Activated T-helper 17 cell treated with anti-CD3 and anti-CD28 coated beads, Interleukin-2, amount 50 U/mL, for 72 hours (primary cell): ENCODE measurements around the gene ACP4. TPM values are rescaled to one million over a fixed set of nuclear protein-coding genes. Genes with fewer than 3 reads are reported as not detected.
A peak's percentile ranks its signal among the peaks of the same experiment; 100 is the strongest.
"Not testable (repeated sequence)": the region's sequence is repeated elsewhere in the genome, so short reads cannot be mapped to it uniquely, and the experiment has no call there.

Source experiments
- ATAC-seq: fragments of 150-1000 bp; cut with Tn5 transposase; replicated peaks from 2 replicates; pipeline ENCODE4 v1.10.0; 2021; ENCODE audit warnings: mild to moderate bottlenecking, moderate library complexity
- H3K27ac Mint-ChIP-seq: one replicate; pipeline ENCODE4 v1.8.0; 2022; ENCODE audit warnings: mixed read lengths
- H3K27me3 Mint-ChIP-seq: one replicate; pipeline ENCODE4 v1.8.0; 2022; ENCODE audit warnings: mixed read lengths
- H3K36me3 Mint-ChIP-seq: one replicate; pipeline ENCODE4 v1.8.0; 2022; ENCODE audit warnings: low read depth, mild to moderate bottlenecking, mixed read lengths
- H3K4me1 Mint-ChIP-seq: one replicate; pipeline ENCODE4 v1.8.0; 2022; ENCODE audit warnings: mixed read lengths
- H3K4me3 Mint-ChIP-seq: one replicate; pipeline ENCODE4 v1.8.0; 2022; ENCODE audit warnings: mild to moderate bottlenecking, mixed read lengths
- H3K9me3 Mint-ChIP-seq: one replicate; pipeline ENCODE4 v1.8.0; 2022; ENCODE audit warnings: mixed read lengths
- total RNA-seq, 2 donors: library from RNA; stranded (reverse); gene quantifications; one replicate each; pipeline ENCODE4 v1.2.3, GENCODE V29; 2022

Gene ACP4
- total RNA-seq, 2 donors from 2014 or later = not detected

GRCh38 chr19:50798659-50799546 lies 8.7 kb downstream of the ACP4 start:
- H3K4me1 Mint-ChIP-seq = no peaks in the 10 kb centered on the region
- no peak overlapping the region for H3K27ac Mint-ChIP-seq
- no peak overlapping the region for H3K4me3 Mint-ChIP-seq
- H3K27me3 Mint-ChIP-seq = no peaks in the 10 kb centered on the region
- no peaks in the 10 kb centered on the region for H3K9me3 Mint-ChIP-seq
- peaks cover 68% of the 10 kb centered on the region for H3K36me3 Mint-ChIP-seq
- no peak for ATAC-seq

- Mint-ChIP-seq H3K4me1 (no peaks in the 10 kb centered on the region), H3K4me3 (no peak overlapping the region), H3K27me3 (no peaks in the 10 kb centered on the region), H3K9me3 (no peaks in the 10 kb centered on the region), H3K27ac (no peak overlapping the region), H3K36me3 (peaks cover 74% of the 10 kb centered on the region)
- ATAC-seq = no peak
Measured at GRCh38 chr19:50799547-50799851, 9.3 kb downstream of the ACP4 start.

DNA sequence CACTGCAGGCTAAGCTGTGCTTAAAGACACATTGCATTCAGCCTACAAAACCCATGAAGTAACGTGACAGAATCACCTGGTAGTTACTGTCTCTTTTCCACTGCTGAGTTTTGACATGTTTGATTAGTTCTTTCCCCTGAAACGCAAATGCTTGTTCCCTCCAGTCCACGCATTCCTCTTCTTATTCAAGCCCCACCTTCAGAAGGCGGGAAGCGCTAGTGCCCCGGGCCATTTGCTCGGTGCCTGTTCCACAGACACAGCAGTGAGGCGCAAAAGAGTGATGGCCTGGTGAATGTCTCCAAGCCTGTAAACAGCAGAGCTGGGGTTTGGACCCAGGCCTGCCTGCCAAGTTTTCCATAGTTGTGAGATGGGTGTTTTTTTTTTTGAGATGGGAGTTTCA lies 10.9 kb downstream of the ACP4 start:
- no peak for ATAC-seq
- peaks cover 79% of the 10 kb centered on the region for H3K36me3 Mint-ChIP-seq
- H3K27ac Mint-ChIP-seq = no peak overlapping the region
- no peaks in the 10 kb centered on the region for H3K9me3 Mint-ChIP-seq
- peaks cover 4% of the 10 kb centered on the region for H3K4me1 Mint-ChIP-seq
- no peak overlapping the region for H3K4me3 Mint-ChIP-seq
- H3K27me3 Mint-ChIP-seq = no peaks in the 10 kb centered on the region

- H3K4me1 Mint-ChIP-seq = peaks cover 7% of the 10 kb centered on the region
- no peaks in the 10 kb centered on the region for H3K9me3 Mint-ChIP-seq
Measured at GRCh38 chr19:50803633-50804419, 13.6 kb downstream of the ACP4 start.

DNA sequence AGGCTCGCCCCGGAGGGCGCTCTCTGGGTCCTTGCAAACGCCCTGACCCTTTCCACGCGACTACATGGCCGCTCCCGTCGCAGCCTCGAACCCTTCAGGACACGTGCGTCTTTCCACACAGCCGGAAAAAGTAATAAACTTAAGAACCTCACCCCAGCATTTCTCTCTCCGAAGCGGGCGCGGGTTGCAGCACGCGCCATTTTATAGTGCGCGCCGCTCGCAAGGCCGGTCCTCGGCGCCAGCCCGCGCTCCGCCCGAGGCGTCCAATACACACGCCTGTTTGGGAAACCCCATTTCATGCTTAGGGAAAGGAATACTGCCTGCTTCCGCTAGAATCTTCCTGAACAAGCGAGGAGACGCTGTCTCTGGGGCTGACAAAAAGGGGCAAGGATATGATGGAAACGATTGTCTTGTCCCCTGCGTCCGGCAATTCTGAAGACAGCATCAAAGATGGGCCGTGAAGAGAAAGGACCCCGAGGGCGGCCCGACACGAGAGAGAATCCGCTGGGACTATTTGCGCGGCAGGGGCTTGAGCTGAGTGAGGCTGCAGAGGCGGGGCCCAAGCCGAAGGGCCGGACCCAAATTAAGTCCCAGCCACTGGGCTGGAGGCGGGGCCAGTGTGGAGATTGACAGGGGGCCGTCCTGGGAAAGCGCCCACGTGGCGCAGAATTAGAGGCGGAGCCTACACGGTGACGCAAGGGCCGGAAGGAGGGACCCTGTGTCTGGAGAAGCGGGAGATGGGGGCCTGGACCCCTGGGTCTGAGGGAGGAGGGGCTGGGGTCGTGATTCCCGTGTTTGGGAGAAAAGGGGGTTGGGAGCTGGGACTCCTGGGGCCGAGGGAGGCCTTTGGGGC lies 14.4 kb downstream of the ACP4 start:
- Mint-ChIP-seq H3K4me1 (peaks cover 7% of the 10 kb centered on the region), H3K36me3 (peaks cover 54% of the 10 kb centered on the region), H3K27ac (peak overlapping the region; percentile 99), H3K27me3 (no peaks in the 10 kb centered on the region), H3K9me3 (no peaks in the 10 kb centered on the region), H3K4me3 (peak overlapping the region; percentile 97)
- ATAC-seq = peak; percentile 99

More at GRCh38 chr19:50803633-50804419, 13.6 kb downstream of the ACP4 start:
- ATAC-seq = peak; percentile 8
- H3K27me3 Mint-ChIP-seq = no peaks in the 10 kb centered on the region
- H3K27ac Mint-ChIP-seq = peak overlapping the region; percentile 99
- H3K4me3 Mint-ChIP-seq = peak overlapping the region; percentile 97
- peaks cover 61% of the 10 kb centered on the region for H3K36me3 Mint-ChIP-seq

DNA sequence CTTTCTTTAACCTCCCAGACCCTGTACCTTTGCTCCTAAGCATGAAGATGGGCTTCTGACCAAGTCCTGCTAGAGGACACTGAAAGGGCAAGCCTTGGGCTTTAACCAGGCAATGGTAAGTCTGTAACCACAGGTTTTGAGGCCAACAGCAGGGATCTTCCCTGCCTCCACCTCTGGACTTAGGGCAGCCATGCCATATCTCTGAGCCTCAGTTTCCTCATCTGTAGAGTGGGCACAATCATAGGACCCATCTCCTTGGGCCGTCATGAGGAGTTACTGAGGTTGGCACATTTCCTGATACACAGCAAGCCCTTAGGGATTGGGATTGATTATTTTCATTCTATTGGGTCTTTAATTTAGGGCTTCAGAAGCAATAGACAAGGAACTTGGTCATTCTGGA lies 18.6 kb downstream of the ACP4 start:
- peaks cover 9% of the 10 kb centered on the region for H3K27me3 Mint-ChIP-seq
- H3K36me3 Mint-ChIP-seq = peaks cover 12% of the 10 kb centered on the region
- H3K9me3 Mint-ChIP-seq = no peaks in the 10 kb centered on the region
- ATAC-seq = no peak
- no peak overlapping the region for H3K27ac Mint-ChIP-seq
- peaks cover 12% of the 10 kb centered on the region for H3K4me1 Mint-ChIP-seq
- H3K4me3 Mint-ChIP-seq = no peak overlapping the region

DNA sequence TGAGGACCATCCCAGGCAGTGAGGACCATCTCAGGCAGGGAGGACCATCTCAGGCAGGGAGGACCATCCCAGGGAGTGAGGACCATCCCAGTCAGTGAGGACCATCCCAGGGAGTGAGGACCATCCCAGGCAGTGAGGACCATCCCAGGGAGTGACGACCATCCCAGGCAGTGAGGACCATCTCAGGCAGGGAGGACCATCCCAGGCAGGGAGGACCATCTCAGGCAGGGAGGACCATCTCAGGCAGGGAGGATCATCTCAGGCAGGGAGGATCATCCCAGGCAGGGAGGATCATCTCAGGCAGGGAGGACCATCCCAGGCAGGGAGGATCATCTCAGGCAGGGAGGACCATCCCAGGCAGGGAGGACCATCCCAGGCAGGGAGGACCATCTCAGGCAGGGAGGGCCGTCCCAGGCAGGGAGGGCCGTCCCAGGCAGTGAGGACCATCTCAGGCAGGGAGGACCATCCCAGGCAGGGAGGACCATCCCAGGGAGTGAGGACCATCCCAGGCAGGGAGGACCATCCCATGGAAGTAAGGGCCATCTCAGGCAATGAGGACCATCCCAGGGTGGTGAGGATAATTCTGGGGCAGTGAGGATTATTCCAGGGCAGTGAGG lies 21.5 kb downstream of the ACP4 start:
- H3K27ac Mint-ChIP-seq, H3K36me3 Mint-ChIP-seq, H3K9me3 Mint-ChIP-seq, H3K4me3 Mint-ChIP-seq, ATAC-seq: not testable (repeated sequence)
- H3K4me1 Mint-ChIP-seq = peaks cover 11% of the 10 kb centered on the region
- peaks cover 27% of the 10 kb centered on the region for H3K27me3 Mint-ChIP-seq

GRCh38 chr19:50812474-50812873 lies 22.3 kb downstream of the ACP4 start:
- Mint-ChIP-seq H3K27me3 (peaks cover 27% of the 10 kb centered on the region), H3K4me3 (no peak overlapping the region)

GRCh38 chr19:50814883-50815282 lies 24.7 kb downstream of the ACP4 start:
- Mint-ChIP-seq H3K27ac (no peak overlapping the region), H3K9me3 (no peaks in the 10 kb centered on the region), H3K36me3 (no peaks in the 10 kb centered on the region), H3K27me3 (peaks cover 41% of the 10 kb centered on the region), H3K4me1 (peaks cover 26% of the 10 kb centered on the region), H3K4me3 (no peak overlapping the region)
- no peak for ATAC-seq

More at GRCh38 chr19:50812474-50812873, 22.3 kb downstream of the ACP4 start:
- no peak for ATAC-seq
- Mint-ChIP-seq H3K27ac (no peak overlapping the region), H3K36me3 (no peaks in the 10 kb centered on the region), H3K9me3 (no peaks in the 10 kb centered on the region), H3K4me1 (peaks cover 18% of the 10 kb centered on the region)

- H3K9me3 Mint-ChIP-seq = no peaks in the 10 kb centered on the region
- no peak for ATAC-seq
- no peak overlapping the region for H3K4me3 Mint-ChIP-seq
- no peaks in the 10 kb centered on the region for H3K36me3 Mint-ChIP-seq
- H3K27me3 Mint-ChIP-seq = peaks cover 45% of the 10 kb centered on the region
- no peak overlapping the region for H3K27ac Mint-ChIP-seq
- peaks cover 29% of the 10 kb centered on the region for H3K4me1 Mint-ChIP-seq
Measured at GRCh38 chr19:50815439-50815838, 25.2 kb downstream of the ACP4 start.

- peak overlapping the region; percentile 79 for H3K27ac Mint-ChIP-seq
- peaks cover 30% of the 10 kb centered on the region for H3K4me1 Mint-ChIP-seq
- no peaks in the 10 kb centered on the region for H3K36me3 Mint-ChIP-seq
- peak overlapping the region; percentile 78 for H3K4me3 Mint-ChIP-seq
- peaks cover 64% of the 10 kb centered on the region for H3K27me3 Mint-ChIP-seq
- no peaks in the 10 kb centered on the region for H3K9me3 Mint-ChIP-seq
- ATAC-seq = peak; percentile 44
Measured at GRCh38 chr19:50817941-50818858, 28.0 kb downstream of the ACP4 start.

- no peak overlapping the region for H3K27ac Mint-ChIP-seq
- peak overlapping the region; percentile 78 for H3K4me3 Mint-ChIP-seq
- H3K27me3 Mint-ChIP-seq = peaks cover 65% of the 10 kb centered on the region
- no peaks in the 10 kb centered on the region for H3K36me3 Mint-ChIP-seq
- H3K4me1 Mint-ChIP-seq = peaks cover 30% of the 10 kb centered on the region
- no peaks in the 10 kb centered on the region for H3K9me3 Mint-ChIP-seq
- no peak for ATAC-seq
Measured at GRCh38 chr19:50818859-50819472, 28.8 kb downstream of the ACP4 start.

GRCh38 chr19:50819636-50820035 lies 29.4 kb downstream of the ACP4 start:
- no peak for ATAC-seq
- H3K27ac Mint-ChIP-seq = no peak overlapping the region
- peaks cover 30% of the 10 kb centered on the region for H3K4me1 Mint-ChIP-seq
- no peaks in the 10 kb centered on the region for H3K36me3 Mint-ChIP-seq
- peak overlapping the region; percentile 61 for H3K4me3 Mint-ChIP-seq
- H3K27me3 Mint-ChIP-seq = peaks cover 61% of the 10 kb centered on the region
- H3K9me3 Mint-ChIP-seq = no peaks in the 10 kb centered on the region
